HG03280 (cell line): Measurements from ENCODE around the gene EHBP1.
"Not testable (repeated sequence)": the region's sequence is repeated elsewhere in the genome, so short reads cannot be mapped to it uniquely, and the experiment has no call there.

Experiments
- ATAC-seq: cut with Tn5 transposase; IDR thresholded peaks from one replicate; pipeline ENCODE4 v1.9.1; 2021; ENCODE audit warnings: mild to moderate bottlenecking, moderate library complexity; ENCODE audit not compliant: unreplicated experiment

The EHBP1 gene

DNA sequence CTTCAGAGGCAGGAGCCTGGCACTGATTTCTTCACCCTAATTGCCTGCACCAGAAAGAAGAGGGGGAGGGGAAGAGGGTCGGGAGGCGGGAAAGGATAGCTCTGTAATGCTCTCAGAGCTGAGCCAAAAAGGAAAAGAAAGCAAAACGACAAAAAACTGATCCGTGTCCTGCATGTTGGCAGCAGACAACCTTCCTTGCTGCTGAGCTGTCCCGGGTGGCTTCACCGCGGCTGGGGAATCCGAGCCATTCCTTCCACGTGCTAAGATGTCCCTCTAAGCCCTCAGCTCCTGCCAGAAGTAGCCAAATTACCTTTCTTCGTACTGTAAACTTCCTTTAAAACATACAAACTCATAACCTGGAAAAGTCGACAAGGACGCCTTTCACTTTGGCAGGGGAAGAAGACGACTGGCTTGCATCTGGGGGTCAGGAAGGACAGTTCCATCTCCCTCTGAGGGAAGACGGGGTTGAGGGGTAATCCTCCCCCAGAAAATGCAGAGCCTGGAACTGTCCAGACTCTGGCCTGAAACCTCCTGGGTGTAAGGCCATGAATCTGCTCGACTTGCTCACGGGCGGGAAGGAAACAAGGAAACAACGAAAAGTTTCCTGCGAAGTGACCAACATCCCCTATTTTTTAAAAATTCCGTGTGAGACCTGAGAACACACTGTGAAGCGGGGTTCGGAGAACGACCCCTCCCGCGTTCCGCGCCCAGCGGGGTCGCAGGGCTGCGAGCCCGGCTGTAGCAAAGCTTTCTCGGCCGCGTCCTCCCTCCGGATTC, 352.8 kb downstream of the EHBP1 start:
- no peak for ATAC-seq

DNA sequence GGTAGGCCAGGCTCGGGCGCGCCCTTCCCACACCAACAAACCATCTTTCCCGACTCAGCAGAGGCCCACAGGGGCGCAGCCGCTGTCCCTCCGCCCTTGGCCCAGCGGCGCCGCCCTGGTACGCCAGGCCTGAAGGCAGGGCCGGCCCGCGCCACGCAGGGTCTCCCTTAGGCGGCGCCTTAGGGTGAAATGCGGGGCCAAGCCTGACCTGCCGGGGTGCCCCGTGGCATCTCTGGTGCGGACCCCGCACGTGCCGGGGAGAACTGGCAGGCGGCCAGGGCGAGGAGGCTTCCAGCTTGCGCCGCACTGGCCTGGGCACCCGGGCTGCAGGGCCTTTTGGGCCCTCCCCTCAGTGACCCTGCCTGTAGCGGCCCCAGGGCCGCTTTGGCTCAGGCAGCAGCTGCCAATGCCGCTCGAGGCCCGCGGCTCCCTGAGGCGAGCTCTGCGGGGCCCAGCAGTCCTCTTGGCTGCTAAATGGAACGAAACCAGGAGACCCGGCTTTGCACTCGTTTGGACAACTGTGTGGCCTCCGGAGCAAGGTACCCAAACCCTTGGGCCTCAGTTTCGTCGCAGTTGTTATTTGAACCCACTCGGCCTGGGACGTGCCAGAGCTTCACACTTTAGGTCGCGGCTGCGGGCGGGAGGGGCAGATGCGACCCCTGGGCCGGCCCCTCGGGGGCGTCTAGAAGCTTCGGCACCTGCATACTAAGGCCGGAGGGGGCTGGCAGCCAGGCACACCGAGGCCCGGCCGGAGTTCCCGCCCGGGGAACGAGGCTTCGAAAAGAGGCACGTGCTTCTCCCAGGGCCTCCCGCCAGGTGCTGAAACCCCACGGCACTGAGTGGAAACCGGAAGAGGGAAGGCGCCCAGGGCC, 353.6 kb downstream of the EHBP1 start:
- ATAC-seq: no peak

DNA sequence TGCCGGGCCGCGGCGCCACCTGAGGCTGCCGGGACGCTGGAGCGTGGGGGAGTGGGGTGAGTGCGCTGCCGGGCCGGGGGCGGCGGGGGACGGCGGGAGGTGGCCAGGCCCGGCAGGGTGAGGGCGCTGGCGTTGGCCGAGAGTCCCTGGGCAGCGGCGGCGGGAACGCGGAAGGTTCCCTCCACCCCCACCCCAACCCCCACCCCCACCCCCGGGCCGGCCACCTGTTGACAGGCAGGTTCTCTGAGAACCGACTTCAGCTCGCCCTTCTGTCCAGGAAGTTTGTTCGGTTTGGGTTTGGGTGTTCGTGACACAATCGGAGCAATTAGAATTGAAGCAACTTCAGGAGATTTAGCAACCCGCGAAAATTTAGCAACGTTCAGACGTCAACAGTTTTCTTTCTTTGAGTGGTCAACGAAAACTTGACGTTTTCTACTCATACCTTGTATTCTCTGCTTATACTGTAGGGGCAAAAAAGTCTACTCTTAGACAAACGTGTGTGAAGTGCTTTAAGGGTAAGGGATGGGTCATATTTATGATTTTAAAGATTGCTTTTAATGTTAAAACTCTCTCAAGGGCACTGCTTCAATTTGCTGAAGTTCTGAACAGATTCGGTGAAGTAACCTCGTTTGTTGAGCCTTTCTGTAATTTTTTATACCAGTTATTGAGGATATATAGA, 354.4 kb downstream of the EHBP1 start:
- no peak for ATAC-seq

DNA sequence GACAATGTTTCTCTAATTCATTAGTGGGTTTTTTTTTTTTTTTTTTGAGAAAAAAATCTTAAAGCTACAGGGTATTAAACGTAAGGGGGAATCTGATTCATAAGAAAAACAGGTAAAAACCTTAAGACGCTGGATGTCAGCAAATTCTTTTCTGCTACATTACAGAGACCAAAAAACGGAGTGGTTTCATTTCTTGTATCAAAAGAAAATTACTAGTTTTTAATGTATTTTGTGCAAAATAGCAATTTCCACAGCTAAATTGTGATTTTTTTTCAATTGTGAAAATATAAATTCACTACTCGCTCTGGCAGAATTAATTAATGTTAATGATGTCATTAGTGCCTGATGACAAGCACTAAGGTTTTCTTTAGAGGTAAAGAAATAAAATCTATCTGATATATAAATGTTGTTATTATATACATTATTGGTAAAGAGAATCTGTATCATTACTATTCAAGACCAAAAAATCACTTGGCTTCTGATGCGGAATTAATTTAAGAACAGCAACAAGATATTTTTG, 355.0 kb downstream of the EHBP1 start:
- ATAC-seq: no peak

DNA sequence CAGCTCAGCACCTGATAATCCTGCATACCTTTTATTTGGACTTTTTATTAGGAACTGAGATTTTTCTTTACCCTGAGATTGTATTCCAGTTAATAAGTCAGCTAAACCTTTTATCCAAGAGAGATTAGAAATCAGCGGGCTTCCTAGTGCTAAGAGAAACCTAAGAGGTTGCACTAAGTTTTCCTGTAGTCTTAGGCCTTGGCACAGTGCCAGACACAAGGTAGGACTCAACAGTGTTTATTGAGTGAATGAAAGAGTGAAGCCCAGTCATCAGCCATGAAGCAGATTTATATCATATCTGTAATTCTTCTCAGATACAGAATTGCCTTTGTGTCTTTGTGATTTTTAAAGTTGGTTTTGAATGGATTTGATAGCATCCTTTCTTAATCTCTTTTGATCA, 358.7 kb downstream of the EHBP1 start:
- no peak for ATAC-seq

DNA sequence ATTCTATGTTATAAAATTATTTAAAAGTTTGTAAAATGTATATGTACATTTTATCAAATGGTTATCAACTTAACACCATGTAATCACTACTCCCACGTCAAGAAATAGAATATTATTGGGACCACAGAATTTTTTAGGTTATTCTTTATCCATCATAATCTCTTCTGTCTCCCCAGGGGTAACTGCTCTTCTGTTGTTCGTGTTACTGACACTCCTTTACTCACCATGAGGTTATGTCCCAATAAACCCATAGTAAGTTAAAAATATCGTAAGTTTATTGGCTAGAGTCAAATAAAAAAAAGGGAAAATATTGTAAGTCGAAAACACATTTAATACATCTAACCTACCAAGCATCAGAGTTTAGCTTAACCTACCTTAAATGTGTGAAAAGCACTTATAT, 359.1 kb downstream of the EHBP1 start:
- ATAC-seq: no peak

DNA sequence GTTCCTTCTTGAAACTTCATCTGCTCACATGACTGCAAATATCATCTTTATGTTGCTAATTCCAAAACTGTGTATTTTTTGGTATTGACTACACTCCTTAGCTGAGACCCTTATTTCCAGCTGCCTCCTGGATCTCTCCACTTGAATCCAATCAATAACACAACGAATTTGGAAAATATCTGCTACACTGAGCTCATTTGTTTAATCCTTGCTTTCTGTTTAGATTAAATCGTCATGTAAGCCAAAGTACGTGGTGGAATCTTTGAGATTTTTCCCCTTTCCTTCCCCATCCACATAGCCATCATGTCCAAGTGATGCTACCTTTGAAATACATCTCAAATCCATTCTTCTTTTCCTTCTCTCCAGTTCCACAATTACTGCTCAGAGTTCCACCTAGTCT, 360.8 kb downstream of the EHBP1 start:
- ATAC-seq: no peak

DNA sequence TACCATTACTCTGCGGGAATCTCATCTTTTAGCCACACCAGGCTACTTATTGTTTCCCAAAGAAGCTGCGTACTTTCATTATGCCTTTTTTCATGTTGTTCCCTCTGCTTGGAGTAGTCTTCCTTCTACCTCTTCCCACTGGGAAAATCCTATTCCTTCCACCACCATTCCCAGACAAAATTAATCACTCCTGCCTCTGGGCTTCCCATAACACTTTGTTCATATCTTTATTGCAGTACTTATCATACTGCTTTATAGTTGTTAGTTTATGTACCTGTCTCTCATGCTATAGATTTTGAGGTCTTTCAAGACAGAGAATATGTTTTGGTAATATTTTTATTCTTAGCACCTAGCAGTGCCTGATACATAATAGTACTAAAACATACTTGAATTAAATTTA, 361.3 kb downstream of the EHBP1 start:
- no peak for ATAC-seq

DNA sequence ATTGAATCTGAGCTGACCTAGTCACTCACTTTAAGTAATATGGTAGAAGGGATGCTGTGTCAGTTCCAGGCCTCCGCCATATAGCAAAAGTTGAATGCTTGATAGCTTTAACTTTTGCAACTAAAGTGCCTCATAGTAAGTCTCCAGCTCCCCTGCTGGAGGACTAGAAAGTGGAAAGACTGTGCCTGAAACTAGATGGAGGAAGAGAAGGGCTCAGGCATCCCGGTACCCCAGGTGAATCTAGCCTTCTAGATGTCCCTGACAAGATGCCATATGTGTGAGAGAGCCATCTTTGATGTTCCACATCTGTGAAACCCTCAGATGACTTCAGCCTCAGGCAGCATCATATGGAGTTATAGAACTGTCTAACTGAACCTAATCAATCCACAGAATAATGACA, 366.2 kb downstream of the EHBP1 start:
- ATAC-seq: no peak

DNA sequence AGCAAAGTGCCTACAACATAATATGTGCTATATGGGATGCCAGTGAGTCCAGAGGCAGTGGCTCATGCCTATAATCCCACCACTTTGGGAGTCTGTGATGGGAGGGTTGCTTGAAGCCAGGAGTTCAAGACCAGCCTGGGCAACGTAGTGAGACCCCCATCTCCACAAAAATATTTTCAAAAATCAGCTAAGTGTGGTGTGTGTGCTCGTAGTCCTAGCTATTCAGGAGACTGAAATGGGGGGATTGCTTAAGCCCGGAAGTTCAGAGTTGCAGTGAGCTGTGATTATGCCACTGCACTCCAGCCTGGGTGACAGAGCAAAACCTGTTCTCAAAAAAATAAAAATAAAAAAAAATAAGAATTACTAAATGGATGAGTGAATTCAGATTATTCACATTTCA, 368.5 kb downstream of the EHBP1 start:
- no peak for ATAC-seq

DNA sequence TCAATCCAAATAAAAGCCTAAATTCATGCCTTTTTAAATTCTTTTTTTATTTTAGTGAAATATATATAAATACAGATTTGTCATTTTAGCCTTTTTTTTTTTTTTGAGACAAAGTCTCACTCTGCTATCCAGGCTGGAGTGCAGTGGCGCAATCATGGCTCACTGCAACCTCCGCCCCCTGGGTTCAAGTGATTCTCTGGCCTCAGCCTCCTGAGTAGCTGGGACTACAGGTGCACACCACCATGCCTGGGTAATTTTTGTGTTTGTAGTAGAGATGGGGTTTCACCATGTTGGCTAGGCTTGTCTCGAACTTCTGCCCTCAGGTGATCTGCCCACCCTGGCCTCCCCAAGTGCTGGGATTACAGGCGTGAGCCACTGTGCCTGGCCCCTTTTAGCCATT, 368.9 kb downstream of the EHBP1 start:
- ATAC-seq: not testable (repeated sequence)

DNA sequence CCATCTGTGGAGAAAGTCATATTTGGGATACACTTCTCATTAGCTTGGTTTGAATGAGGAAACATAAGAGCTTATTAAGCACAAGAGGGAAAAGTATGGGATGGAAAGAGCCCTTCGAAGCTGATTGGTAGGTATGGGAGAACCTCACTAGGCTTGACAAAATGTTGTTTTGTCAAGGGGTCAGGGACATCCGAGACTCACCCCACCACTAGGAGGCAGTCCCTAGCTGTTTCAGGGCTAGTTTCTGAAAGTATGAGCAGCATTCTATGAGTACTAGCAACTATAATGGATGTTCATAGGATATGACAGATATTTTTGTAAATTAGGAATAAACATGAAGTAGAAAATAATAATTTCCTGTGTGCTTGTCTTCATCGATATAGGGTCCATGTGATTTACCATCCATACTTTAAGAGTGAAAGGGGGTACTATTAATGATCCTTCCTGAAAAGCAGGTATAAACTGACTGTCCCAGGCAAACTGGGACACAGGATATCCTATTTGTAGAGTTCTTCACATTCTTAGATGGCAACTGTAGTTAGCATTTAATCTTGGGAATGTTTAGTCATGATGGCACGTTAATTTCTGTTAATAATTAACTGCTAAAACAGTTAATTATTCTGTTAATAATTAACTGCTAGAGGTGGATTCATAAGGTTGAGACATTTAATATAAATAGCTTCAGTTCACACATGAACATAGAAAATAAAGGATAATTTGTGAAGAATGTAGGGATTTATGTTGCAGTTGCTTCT, 373.5 kb downstream of the EHBP1 start:
- no peak for ATAC-seq

DNA sequence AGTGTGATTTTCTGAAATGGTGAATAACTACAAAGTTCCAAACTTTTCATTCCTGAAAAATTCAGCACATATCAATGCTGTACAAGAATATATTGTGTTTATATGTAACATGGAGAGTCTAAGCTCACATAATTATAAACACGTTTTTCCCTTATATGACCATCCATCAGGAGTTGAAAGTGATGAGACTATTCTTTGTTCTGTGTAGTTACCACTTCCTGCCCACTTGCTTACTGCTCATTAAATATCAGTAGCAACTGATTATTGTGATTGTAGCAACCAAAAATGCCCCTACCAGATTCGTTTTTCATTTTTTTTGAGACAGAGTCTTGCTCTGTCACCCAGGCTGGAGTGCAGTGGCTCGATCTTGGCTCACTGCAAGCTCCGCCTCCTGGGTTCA, 375.9 kb downstream of the EHBP1 start:
- no peak for ATAC-seq

DNA sequence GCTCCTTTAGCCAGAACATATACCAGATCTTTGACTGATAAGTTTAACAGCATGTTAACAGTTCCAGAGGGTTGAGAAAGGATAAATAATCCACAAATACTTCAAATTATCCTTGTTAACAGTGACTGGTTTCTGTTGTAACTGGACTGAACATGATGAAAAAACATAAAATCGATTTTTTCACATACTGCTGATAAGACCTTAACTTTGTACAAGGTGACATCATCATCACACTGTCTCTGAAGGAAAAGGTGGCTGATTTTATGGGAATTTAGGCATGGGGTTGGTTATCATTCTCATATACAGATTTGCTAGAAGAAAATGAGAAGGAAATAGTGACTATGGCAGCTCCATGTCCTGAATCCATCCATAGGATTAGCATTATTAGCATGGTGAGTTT, 381.2 kb downstream of the EHBP1 start:
- no peak for ATAC-seq

DNA sequence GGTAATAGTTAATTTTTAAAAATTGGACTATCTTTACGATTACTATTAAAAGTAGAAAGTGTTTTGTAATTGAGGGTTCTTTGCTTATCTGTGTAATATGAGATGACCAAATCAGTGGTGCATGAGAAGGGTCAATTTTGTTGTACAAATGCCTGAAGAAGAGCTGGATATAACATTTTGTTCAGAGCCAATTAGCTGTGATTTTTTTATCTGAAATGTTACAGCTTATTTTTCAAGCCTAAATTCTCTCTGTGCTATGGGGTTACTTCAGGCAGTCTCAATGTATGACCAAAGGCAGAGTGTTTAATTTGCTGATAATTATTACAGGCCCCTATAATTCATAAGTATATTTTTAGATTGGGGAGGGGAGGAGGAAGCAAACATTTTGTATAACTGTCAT, 386.9 kb downstream of the EHBP1 start:
- no peak for ATAC-seq

DNA sequence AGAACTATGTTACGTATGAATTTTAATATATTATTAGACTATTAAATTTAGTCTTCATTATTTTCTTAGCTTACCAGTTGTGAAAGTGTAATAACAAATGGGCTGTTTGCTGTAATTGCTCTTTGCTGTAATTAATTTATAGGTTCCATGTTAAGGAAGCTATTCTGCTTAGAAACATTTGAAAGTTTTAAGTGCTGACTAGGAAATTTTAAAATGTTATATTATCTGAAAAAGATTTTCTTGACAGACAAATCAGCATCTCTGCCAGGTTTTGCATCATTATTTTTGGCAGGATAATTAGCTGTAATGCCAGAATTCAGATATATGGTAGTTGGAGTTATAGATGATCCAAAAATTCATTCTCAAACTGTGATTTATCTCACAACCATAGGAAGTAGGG, 387.3 kb downstream of the EHBP1 start:
- no peak for ATAC-seq

DNA sequence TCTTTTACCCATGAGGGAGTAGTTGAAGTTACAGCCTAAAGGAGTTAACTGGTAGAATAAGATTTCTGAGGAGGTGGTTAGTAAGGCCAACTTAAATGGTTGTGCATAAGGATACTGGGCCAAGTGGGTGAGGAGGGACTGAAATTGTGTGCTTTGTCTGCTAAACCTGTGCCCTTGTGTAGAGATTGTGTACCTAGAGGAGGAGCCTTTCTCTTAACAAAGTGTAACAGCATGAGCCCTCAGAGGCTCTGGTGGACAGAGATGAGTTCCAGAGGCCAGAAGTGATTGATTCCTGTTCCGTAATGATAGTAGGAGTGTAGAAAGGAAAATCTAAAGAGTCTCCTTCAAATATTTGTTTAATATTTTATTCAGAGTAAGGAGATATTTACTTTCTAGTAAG, 388.0 kb downstream of the EHBP1 start:
- ATAC-seq: no peak
